Measurements from ENCODE around the gene TTF1.

The TTF1 gene

GRCh38 chr9:132406554-132407122 lies at the start of gene TTF1:
TSS of gene TTF1 (minus strand) at chr9:132406840. CDS start at chr9:132402821, 4,019 bp downstream.
- DNase-seq (ENCODE audit: low read depth in 4 of 4, low spot score in 1 of 4): peak; percentile 80 to 93 (median 86)

- no peak for DNase-seq (ENCODE audit: low read depth in 4 of 4, low spot score in 1 of 4)
These were observed 49.6 kb upstream of the TTF1 start for GRCh38 chr9:132456241-132456640.

GRCh38 chr9:132451276-132451675 lies 44.6 kb upstream of the TTF1 start:
- peak in 1 of 4 experiments; percentile 4 for DNase-seq (ENCODE audit: low read depth in 4 of 4, low spot score in 1 of 4)

GRCh38 chr9:132447902-132448301 lies 41.3 kb upstream of the TTF1 start:
- no peak for DNase-seq (ENCODE audit: low read depth in 4 of 4, low spot score in 1 of 4)

GRCh38 chr9:132447346-132447745 lies 40.7 kb upstream of the TTF1 start:
- no peak for DNase-seq (ENCODE audit: low read depth in 4 of 4, low spot score in 1 of 4)

GRCh38 chr9:132446887-132447286 lies 40.2 kb upstream of the TTF1 start:
- DNase-seq (ENCODE audit: low read depth in 4 of 4, low spot score in 1 of 4): no peak

- no peak for DNase-seq (ENCODE audit: low read depth in 4 of 4, low spot score in 1 of 4)
These were observed 37.4 kb upstream of the TTF1 start for GRCh38 chr9:132443951-132444607.

- no peak for DNase-seq (ENCODE audit: low read depth in 4 of 4, low spot score in 1 of 4)
These were observed 34.8 kb upstream of the TTF1 start for GRCh38 chr9:132441404-132441803.

- no peak for DNase-seq (ENCODE audit: low read depth in 4 of 4, low spot score in 1 of 4)
These were observed 34.1 kb upstream of the TTF1 start for GRCh38 chr9:132440735-132441134.

- DNase-seq (ENCODE audit: low read depth in 4 of 4, low spot score in 1 of 4): no peak
These were observed 32.5 kb upstream of the TTF1 start for GRCh38 chr9:132439153-132439552.

- no peak for DNase-seq (ENCODE audit: low read depth in 4 of 4, low spot score in 1 of 4)
These were observed 28.2 kb upstream of the TTF1 start for GRCh38 chr9:132434881-132435280.

- no peak for DNase-seq (ENCODE audit: low read depth in 4 of 4, low spot score in 1 of 4)
These were observed 24.4 kb upstream of the TTF1 start for GRCh38 chr9:132430998-132431397.

- no peak for DNase-seq (ENCODE audit: low read depth in 4 of 4, low spot score in 1 of 4)
These were observed 20.2 kb upstream of the TTF1 start for GRCh38 chr9:132426639-132427414.

GRCh38 chr9:132425675-132426062 lies 19.0 kb upstream of the TTF1 start:
- DNase-seq (ENCODE audit: low read depth in 4 of 4, low spot score in 1 of 4): no peak

GRCh38 chr9:132424857-132425674 lies 18.4 kb upstream of the TTF1 start:
- DNase-seq (ENCODE audit: low read depth in 4 of 4, low spot score in 1 of 4): no peak

GRCh38 chr9:132423503-132423902 lies 16.9 kb upstream of the TTF1 start:
- DNase-seq (ENCODE audit: low read depth in 4 of 4, low spot score in 1 of 4): no peak

GRCh38 chr9:132422574-132422973 lies 15.9 kb upstream of the TTF1 start:
- no peak for DNase-seq (ENCODE audit: low read depth in 4 of 4, low spot score in 1 of 4)

- DNase-seq (ENCODE audit: low read depth in 4 of 4, low spot score in 1 of 4): no peak
These were observed 12.2 kb upstream of the TTF1 start for GRCh38 chr9:132418726-132419363.

- no peak for DNase-seq (ENCODE audit: low read depth in 4 of 4, low spot score in 1 of 4)
These were observed 8.5 kb upstream of the TTF1 start for GRCh38 chr9:132415181-132415580.

- DNase-seq (ENCODE audit: low read depth in 4 of 4, low spot score in 1 of 4): no peak
These were observed 8.1 kb upstream of the TTF1 start for GRCh38 chr9:132414731-132415130.

- no peak for DNase-seq (ENCODE audit: low read depth in 4 of 4, low spot score in 1 of 4)
These were observed 7.3 kb upstream of the TTF1 start for GRCh38 chr9:132413926-132414325.
